Keratinocyte (primary cell): ENCODE measurements around the gene KIF13A. TPM values are rescaled to one million over a fixed set of nuclear protein-coding genes. Genes with fewer than 3 reads are reported as not detected.
"Not testable (repeated sequence)": the region's sequence is repeated elsewhere in the genome, so short reads cannot be mapped to it uniquely, and the experiment has no call there.

Experiments
- DNase-seq: peaks from one replicate; pipeline ENCODE4 v3.0.0-alpha.2; 2011; ENCODE audit warnings: low read depth, missing footprints, low spot score
- FAIRE-seq: peaks from 2 replicates; lab custom pipeline; 2011; peaks lifted over from hg19 to GRCh38; lab: Jason Lieb, UNC
- H2AFZ ChIP-seq: 2 replicates; pipeline ENCODE4 v1.6.0; 2012; ENCODE audit warnings: low read length, control low read depth, inconsistent platforms; ENCODE audit not compliant: control insufficient read depth
- H3K27ac ChIP-seq: 2 replicates; pipeline ENCODE4 v1.5.1; 2011; ENCODE audit warnings: low read length; ENCODE audit not compliant: control insufficient read depth, insufficient read depth
- H3K27me3 ChIP-seq: 3 replicates; pipeline ENCODE4 v1.6.0; 2011; ENCODE audit warnings: low read length; ENCODE audit not compliant: control insufficient read depth, insufficient read depth; ENCODE audit errors: extremely low read depth
- H3K36me3 ChIP-seq, 2 experiments: 2 replicates in 1 of 2; 3 replicates in 1 of 2; pipeline ENCODE4 v1.5.1; 2011; ENCODE audit warnings: low read length in 2 of 2, mild to moderate bottlenecking in 1 of 2; ENCODE audit not compliant: control insufficient read depth in 2 of 2, insufficient read depth in 2 of 2; ENCODE audit errors: extremely low read depth in 1 of 2
- H3K4me1 ChIP-seq: 3 replicates; pipeline ENCODE4 v1.5.1; 2011; ENCODE audit warnings: low read length; ENCODE audit not compliant: control insufficient read depth, insufficient read depth; ENCODE audit errors: extremely low read depth
- H3K4me2 ChIP-seq: 3 replicates; pipeline ENCODE4 v1.6.0; 2011; ENCODE audit warnings: low read depth, low read length; ENCODE audit not compliant: control insufficient read depth, insufficient read depth; ENCODE audit errors: extremely low read depth
- H3K4me3 ChIP-seq, 3 experiments: fragments of 200-600 bp in 1 of 3; sonication (generic) in 1 of 3; 2 replicates in 2 of 3; 3 replicates in 1 of 3; pipeline ENCODE4 v1.5.1; 2011 to 2016; ENCODE audit warnings: low read length in 3 of 3, mild to moderate bottlenecking in 3 of 3, control low read depth in 2 of 3, inconsistent platforms in 1 of 3, low read depth in 1 of 3, mixed read lengths in 1 of 3, mixed run types in 1 of 3, moderate library complexity in 1 of 3; ENCODE audit not compliant: control insufficient read depth in 2 of 3, insufficient read depth in 2 of 3; ENCODE audit errors: extremely low read depth in 1 of 3
- H3K79me2 ChIP-seq: 2 replicates; pipeline ENCODE4 v1.6.0; 2012; ENCODE audit warnings: low read length; ENCODE audit not compliant: control insufficient read depth, insufficient read depth
- H3K9ac ChIP-seq: 3 replicates; pipeline ENCODE4 v1.6.0; 2011; ENCODE audit warnings: low read length; ENCODE audit not compliant: control insufficient read depth, insufficient read depth; ENCODE audit errors: extremely low read depth
- H3K9me1 ChIP-seq: 3 replicates; pipeline ENCODE4 v1.6.0; 2011; ENCODE audit warnings: low read length; ENCODE audit not compliant: control insufficient read depth, insufficient read depth; ENCODE audit errors: extremely low read depth
- H3K9me3 ChIP-seq: 2 replicates; pipeline ENCODE4 v1.5.1; 2012; ENCODE audit warnings: low read depth, low read length; ENCODE audit not compliant: control insufficient read depth
- H4K20me1 ChIP-seq: 3 replicates; pipeline ENCODE4 v1.6.0; 2011; ENCODE audit warnings: low read length; ENCODE audit not compliant: control insufficient read depth, insufficient read depth; ENCODE audit errors: extremely low read depth
- CTCF ChIP-seq, 3 experiments: IDR thresholded peaks in 1 of 3; conservative IDR thresholded peaks in 1 of 3; optimal IDR thresholded peaks in 1 of 3; 2 replicates in 2 of 3; 3 replicates in 1 of 3; pipeline versions ENCODE3 to v1.5.1; 2011; ENCODE audit warnings: low read length in 3 of 3, mild to moderate bottlenecking in 3 of 3, moderate library complexity in 2 of 3, control low read depth in 1 of 3, inconsistent platforms in 1 of 3; ENCODE audit not compliant: insufficient read depth in 2 of 3; ENCODE audit errors: extremely low read depth in 1 of 3
- EZH2 ChIP-seq: IDR thresholded peaks from one replicate; pipeline ENCODE4 v1.6.1; 2012; ENCODE audit warnings: inconsistent platforms, mild to moderate bottlenecking, low read length, moderate library complexity
- dilution Hi-C: fragments of 300-500 bp; cut with MboI; formaldehyde crosslinking; loops from one replicate; pipeline ENCODE4 v1.7.0; 2020; ENCODE audit warnings: low sequenced_read_pairs; ENCODE audit not compliant: extremely low pct_ligation_motif_present
- polyA plus RNA-seq, 5 experiments: library from polyadenylated mRNA; depleted of rRNA in 3 of 5; stranded (reverse) in 3 of 5; stranded (forward) in 1 of 5; unstranded in 1 of 5; fragments of >200 nt; gene quantifications; 1 replicate in 1 of 5; 2 replicates in 3 of 5; 3 replicates in 1 of 5; pipeline versions ENCODE4 v1.2.1 to v1.2.3, GENCODE V29; 2011 to 2012; ENCODE audit warnings: missing spikeins in 2 of 5, low read depth in 1 of 5, low replicate concordance in 1 of 5

Gene KIF13A
- polyA plus RNA-seq, 1 donor (not counting 4 experiments of a cell fraction or from before 2014, with no cell fraction given): 96.2 TPM

GRCh38 chr6:17859846-17860245 lies 127.6 kb downstream of the KIF13A start:
- H3K27ac ChIP-seq: no peak overlapping the region

GRCh38 chr6:17858584-17858983 lies 128.9 kb downstream of the KIF13A start:
- TF ChIP-seq EZH2 (no peak), CTCF (optimal IDR thresholded peaks at IDR 0.05 in 1 of 3, IDR thresholded peaks at IDR 0.05 in 1 of 3, conservative IDR thresholded peaks at IDR 0.05 in 1 of 3; ENCODE audit: extremely low read depth in 1 of 3, insufficient read depth in 2 of 3, low read length in 3 of 3) (no peak)
- H3K27me3 ChIP-seq: no peaks in the 10 kb centered on the region
- no peak overlapping the region for H3K27ac ChIP-seq
- H3K79me2 ChIP-seq: peaks cover 35% of the 10 kb centered on the region
- no peak overlapping the region for H2AFZ ChIP-seq
- no peak overlapping the region for H3K9ac ChIP-seq
- DNase-seq (no peak), FAIRE-seq (no peak)
- H3K36me3 ChIP-seq: peaks cover 6 to 22% of the 10 kb centered on the region in 2 experiments
- no peaks in the 10 kb centered on the region for H3K9me3 ChIP-seq
- H4K20me1 ChIP-seq: no peaks in the 10 kb centered on the region
- H3K4me3 ChIP-seq: no peak overlapping the region
- no peak overlapping the region for H3K4me2 ChIP-seq
- H3K4me1 ChIP-seq: peaks cover 9% of the 10 kb centered on the region
- dilution Hi-C loops: no loop called here
- H3K9me1 ChIP-seq: no peaks in the 10 kb centered on the region

More at GRCh38 chr6:17859846-17860245, 127.6 kb downstream of the KIF13A start:
- DNase-seq (no peak), FAIRE-seq (no peak)
- no peaks in the 10 kb centered on the region for H3K9me1 ChIP-seq
- H3K4me2 ChIP-seq: no peak overlapping the region
- no peaks in the 10 kb centered on the region for H4K20me1 ChIP-seq
- H3K79me2 ChIP-seq: peaks cover 35% of the 10 kb centered on the region
- TF ChIP-seq EZH2 (no peak), CTCF (optimal IDR thresholded peaks at IDR 0.05 in 1 of 3, IDR thresholded peaks at IDR 0.05 in 1 of 3, conservative IDR thresholded peaks at IDR 0.05 in 1 of 3; ENCODE audit: extremely low read depth in 1 of 3, insufficient read depth in 2 of 3, low read length in 3 of 3) (no peak)
- no peak overlapping the region for H3K9ac ChIP-seq
- no peak overlapping the region for H2AFZ ChIP-seq
- H3K36me3 ChIP-seq: peaks cover 5 to 22% of the 10 kb centered on the region in 2 experiments
- H3K4me1 ChIP-seq: peaks cover 20% of the 10 kb centered on the region
- dilution Hi-C loops: no loop called here
- H3K4me3 ChIP-seq: no peak overlapping the region
- H3K9me3 ChIP-seq: no peaks in the 10 kb centered on the region
- H3K27me3 ChIP-seq: no peaks in the 10 kb centered on the region

- FAIRE-seq, H3K4me1 ChIP-seq, H3K27me3 ChIP-seq, H3K4me2 ChIP-seq, H3K9me3 ChIP-seq, H3K9ac ChIP-seq, H3K27ac ChIP-seq, DNase-seq, dilution Hi-C loops, H3K4me3 ChIP-seq, H2AFZ ChIP-seq, H4K20me1 ChIP-seq, H3K9me1 ChIP-seq: not testable (repeated sequence)
- Histone ChIP-seq H3K79me2 (peaks cover 28% of the 10 kb centered on the region), H3K36me3 (peaks cover 6 to 19% of the 10 kb centered on the region in 2 experiments)
Observed at GRCh38 chr6:17857188-17857587, 130.2 kb downstream of the KIF13A start.
